Islet of Langerhans (tissue), 1 donor: ENCODE data around the gene ACSL5.
"Not testable (repeated sequence)": the region's sequence is repeated elsewhere in the genome, so short reads cannot be mapped to it uniquely, and the experiment has no call there.

ENCODE experiments used
- FAIRE-seq: peaks from one replicate; lab custom pipeline; 2011; peaks lifted over from hg19 to GRCh38; lab: Jason Lieb, UNC

The ACSL5 gene

DNA sequence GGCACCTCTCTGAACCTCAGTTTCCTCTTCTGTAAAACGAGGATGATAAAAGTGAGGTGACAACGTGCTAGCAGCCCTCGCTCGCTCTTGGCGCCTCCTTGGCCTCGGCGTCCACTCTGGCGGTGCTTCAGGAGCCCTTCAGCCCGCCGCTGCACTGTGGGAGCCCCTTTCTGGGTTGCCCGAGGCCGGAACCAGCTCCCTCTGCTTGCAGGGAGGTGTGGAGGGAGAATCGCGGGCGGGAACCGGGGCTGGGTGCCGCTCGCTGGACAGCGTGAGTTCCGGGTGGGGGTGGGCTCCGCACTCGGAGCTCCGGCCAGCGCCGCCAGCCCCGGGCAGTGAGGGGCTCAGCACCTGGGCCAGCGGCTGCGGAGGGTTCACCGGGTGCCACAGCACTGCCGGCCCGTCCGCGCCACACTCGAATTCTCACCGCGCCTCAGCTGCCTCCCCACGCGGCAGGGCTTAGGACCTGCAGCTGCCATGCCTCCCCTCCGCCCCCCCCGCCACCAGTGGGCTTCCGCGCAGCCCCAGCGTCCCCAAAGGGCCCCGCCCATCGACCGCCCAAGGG is 24.3 kb upstream of the ACSL5 start:
- no peak for FAIRE-seq

DNA sequence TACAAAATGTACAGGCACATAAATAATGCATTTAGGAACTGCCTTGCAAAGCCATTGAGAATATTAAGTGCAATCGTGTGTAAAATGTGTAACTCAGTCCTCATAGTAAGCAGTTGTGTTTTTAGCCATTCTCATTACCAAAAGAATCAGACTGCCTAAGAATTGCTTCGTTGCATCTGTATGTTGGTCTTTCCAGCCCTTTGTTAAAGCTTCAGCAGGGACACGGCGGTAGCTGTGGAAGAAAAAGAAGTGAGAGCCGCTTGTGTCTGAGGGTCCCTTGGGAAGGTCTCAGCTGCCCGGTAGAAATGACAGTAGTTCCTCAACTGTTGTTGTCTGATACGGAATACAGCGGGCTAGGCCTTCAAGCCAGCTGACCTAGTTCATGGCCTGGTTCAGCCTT is 22.8 kb upstream of the ACSL5 start:
- FAIRE-seq, result no peak

DNA sequence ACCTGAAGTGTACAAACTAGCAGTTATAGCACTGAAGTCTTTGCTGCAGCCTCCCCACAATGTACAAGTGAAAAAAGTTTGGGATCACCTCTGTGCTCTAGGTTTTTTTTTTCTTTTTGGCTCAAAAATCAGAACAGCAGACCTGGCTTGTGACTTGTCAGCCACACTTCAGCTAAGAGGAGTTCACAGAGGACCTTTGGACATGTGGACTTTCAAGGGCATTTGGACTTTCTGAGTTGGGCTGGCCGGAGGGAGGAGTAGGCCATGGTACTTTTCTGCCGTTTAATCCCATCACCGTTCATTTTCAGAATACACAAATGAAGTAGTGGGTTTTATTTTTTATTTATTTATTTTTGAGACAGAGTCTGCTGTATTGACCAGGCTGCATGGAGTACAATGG is 21.9 kb upstream of the ACSL5 start:
- FAIRE-seq, result no peak

DNA sequence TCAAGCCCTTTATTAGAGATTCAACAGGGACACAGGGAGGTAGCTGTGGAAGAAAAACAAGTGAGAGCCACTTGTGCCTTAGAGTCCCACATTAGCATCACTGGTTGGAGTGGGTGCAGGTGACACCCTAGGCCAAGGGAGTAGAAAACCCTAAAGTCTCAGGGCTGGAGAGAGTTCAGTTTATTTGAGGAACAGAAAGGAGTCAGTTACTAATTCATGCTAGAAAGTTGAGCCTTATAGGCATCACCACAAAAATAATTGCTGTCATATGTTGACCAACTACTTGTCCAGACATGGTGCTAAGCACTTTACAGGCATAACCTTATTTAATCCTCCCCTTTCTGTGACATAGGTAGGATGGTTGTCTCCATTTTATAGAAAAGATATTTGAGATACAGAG is 20.9 kb upstream of the ACSL5 start:
- FAIRE-seq, result no peak

DNA sequence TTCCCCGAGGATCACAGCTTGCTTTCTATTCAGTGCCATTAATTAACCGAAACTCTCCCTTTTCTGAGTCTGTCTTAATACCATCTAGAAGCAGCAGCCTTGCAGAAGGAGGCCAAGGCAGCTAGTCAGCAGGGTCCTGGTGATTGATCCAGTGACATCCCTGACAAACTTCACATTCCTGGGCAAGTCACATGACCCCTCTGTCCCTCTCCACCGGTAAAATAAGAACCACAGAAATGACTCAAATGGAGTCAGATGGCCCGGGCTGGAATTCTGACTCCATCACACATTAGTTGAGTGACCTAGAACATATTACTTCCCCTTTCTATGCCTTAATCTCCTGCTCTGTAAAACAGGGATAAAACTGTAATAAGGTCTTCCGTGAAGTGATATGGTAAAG is 17.2 kb upstream of the ACSL5 start:
- FAIRE-seq, result no peak

DNA sequence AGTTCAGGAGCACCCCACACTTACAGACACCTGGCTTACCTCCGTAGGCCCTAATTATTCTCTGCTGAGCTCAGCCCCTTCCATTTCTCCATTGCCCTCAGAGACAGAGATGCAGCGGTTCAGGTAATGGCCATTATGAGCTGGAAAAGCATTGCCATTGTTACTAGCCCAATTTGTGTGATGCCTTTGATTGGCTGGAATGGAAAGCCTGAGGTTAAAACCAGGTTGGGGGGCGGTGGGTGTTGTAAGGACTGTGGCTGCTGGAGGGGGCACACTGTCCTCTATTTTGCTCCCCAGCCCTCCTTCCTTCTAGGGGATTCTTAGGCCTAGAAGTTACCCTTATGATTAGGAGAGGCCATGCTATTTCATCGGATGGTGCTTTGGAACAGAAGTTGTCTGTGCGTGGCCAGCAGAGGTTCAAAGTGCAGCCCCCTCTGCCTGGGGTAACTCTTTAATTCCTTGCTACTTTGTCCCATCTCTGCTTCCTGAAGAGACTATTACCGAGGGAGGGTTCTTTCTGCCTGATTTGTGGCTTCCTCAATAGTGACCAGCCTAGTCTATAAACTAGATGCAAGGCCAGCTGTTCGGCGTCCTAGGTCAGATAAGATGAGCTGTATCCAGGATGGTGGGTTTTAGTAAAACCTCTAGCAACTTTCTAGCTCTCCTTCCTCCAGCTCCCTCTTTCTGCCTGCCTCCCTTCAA is 14.2 kb upstream of the ACSL5 start:
- FAIRE-seq, result no peak

DNA sequence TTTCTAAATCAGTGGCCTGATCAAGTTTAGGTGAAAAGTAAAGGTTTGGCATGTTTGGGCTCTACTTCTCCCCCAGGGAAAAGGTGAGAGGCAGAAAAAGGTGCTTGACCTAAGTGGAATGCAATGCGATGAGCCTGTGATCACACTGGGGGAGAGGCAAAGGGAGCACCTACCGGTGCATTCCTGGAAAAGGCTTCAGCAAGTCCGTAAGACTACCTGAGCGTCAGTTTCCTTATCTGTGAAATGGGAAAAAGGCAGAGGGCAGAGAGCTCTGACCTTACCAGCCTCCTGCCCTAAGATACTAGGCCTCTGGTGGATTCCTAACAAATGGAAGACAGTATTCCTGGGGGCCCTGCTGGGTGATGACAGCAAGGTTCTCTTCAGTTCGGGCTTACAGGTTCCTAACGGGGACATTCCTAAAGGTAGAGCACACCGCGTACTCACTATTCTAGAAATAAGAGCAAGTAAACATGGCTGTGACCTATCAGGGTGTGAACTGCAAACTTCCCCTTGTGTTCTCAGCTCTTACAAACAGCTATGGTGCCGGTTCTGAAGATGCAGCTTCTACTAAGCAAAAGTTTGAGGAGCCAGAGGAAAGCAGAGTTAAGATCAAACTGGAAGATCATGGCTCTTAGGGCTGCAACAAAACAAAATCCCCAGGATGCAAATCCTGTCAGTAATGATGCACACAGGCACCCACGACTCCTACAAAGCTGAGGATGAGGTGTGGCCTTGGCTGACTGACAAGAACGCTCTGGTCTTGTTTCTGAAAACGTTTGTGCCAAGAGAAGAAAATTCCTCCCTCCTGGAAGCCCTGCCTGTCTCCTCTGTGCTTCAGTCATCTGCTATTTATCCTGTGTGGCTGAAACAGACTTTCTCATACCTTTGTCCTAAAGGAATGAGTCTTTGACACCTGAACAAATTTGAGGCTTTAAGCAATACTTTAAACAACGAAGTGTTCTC is 13.3 kb upstream of the ACSL5 start:
- no peak for FAIRE-seq

DNA sequence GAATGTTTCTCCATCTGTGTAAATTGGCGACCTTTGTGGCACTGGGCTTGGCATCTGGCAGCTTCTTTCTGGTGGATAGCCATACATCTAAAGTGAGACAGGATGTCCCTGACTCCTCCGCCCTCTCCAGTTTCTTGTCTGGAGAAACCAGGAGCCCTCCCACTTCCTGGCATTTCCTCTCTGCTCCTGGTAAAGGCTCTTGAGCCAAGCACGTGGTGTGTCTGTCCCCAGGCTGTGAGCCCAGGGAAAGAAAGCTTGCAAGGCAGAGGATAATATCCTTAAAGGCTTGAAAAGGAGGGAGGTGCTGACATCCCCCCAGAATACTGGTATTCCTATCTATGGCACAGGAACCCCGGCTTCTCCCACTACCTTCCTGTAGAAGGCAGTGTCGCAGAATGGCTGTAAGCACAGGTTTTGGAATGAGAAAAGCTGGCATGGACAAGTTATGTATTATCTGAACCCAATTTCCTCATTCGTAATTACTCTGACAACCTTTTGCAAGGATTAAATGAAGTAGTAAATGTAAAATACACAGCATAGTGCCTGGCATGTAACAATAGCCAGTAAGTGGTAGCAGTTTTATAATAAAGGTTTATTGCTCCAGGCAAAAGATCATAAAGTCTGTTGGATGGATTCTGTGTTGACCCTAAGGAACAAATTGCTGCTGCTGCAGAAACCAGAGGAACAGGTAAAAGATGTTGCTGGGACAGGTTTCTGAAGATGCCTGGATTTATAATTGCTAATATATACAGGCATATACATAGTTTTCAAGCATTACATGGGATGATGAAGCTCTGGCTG is 11.8 kb upstream of the ACSL5 start:
- no peak for FAIRE-seq

DNA sequence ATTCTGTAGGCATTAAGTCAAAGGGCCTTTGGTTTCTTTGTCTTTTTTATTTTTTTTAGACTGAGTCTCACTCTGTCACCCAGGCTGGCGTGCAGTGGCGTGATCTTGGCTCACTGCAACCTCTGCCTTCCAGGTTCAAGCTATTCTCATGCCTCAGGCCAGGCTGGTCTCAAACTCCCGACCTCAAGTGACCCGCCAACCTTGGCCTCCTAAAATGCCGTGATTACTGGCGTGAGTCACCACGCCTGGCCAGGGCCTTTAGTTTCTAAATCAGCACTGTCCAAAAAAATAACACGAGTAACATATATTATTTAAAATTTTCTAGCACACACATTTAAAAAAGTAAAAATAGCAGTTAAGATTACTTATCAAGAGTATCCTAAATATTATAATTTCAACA is 11.1 kb upstream of the ACSL5 start:
- FAIRE-seq, result no peak

DNA sequence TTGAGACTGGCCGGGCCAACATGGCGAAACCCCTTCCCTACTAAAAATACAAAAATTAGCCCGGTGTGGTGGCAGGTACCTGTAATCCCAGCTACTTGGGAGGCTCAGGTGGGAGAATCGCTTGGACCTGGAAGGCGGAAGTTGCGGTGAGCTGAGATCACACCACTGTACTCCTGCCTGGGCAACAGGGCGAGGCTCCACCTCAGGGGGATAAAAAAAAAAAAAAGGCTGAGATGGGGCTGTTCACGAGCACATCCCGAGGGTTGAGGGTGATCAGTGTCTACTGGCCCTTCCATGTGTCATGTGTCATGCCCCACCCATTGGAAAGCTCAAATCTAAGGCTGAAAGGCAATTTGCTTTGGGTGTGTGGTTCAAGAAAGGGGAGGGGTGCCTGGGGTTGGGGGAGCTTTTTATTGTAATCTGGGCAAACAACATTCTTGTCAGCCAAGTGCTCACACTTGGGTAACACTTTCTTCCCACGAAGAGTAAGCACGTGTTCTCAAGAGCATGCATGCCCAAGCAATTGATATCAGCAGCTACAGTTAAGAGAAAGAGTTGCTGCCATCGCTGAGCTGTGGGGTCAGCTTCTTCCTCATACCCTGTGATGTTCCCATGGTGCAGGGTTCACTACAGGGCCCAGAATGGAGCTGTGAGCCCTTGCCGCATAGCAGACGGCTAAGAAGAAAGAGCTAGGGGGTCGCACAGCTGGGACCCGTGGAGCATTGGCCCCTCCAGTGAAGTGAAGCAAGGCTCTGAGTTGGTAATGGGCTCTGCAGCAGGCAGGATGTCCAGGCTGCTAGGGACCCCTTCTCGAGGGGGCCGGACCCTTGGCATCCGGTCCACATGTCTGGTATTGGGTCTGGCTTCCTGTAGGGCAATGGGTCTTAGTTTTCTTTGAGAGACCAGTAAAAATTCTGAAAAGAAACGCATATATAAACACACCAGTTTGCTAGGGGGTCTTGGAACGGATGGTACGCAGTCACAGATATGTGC is 9.9 kb upstream of the ACSL5 start:
- no peak for FAIRE-seq

DNA sequence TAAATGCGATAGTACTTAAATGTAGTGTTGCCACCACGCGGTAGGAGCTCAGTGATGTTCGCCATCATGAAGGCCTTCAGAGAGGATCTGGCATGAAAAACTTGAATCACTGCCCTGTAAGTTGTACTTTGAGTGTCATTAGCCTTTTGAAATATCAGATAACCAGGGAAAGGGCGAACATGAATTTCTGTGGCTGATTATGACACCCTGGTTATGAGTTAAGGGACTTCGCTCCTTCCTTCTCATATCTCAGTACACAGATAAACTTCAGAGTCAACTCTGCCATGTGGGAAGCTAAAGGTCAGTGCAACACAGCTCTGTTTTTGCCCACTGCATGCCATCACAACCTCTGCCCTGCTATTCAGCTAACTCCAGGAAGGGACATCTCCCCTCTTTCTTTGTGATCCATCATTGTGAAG is 8.9 kb upstream of the ACSL5 start:
- FAIRE-seq, result no peak

DNA sequence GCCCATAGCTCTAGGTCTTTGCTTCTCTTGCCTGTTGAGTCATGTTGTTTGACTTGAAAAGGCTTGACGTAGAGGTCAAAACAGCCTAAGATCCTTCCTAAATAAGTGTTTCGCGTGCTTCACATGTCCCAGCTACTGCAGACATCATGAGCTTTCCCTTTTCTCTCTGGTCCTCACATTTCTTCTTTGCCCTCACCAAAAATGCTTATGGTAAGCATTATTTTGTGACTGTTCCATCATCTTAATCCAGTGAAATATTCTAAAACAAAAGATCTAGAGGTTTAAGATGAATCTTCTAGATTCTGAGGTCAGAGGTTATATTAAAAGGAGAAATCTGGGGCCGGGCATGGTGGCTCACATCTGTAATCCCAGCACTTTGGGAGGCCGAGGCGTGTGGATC is 8.5 kb upstream of the ACSL5 start:
- no peak for FAIRE-seq

DNA sequence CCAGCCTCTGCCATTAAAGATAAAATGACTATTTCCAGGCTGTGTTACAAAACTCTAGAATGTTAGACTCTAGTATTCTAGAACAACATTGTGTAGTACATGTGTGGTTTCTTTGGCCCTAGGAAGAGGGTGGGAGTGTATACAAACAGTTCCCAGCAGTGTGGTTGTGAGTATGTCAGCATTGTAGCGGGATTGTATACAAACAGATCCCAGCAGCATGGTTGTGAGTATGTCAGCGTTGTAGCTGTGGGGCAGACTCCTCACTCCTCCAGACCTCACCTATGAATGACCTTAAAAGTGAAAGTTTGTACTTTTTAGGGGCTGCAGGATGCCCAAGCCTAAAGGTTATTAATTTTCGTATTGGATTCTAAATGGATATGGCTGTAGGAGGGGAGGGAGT is 6.9 kb upstream of the ACSL5 start:
- FAIRE-seq, result no peak

DNA sequence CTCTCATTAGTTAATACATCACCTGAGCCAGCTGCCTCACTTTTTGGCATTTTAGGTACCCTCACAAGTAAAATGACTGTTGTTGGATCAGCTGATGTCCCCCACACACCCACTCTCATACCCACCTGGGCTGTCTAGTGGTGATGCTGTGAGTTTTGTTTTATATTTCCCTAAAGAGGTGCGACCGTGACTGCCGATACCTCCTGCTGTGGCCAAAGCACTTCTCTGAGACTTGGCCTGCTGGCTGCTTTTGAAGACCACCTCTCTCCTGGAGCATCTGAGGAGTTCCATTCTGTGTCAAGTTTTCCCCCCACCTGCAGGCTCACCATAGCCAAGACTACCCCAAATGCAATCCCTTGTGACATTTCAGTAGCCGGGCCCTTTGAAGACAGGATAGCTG is 6.4 kb upstream of the ACSL5 start:
- no peak for FAIRE-seq

DNA sequence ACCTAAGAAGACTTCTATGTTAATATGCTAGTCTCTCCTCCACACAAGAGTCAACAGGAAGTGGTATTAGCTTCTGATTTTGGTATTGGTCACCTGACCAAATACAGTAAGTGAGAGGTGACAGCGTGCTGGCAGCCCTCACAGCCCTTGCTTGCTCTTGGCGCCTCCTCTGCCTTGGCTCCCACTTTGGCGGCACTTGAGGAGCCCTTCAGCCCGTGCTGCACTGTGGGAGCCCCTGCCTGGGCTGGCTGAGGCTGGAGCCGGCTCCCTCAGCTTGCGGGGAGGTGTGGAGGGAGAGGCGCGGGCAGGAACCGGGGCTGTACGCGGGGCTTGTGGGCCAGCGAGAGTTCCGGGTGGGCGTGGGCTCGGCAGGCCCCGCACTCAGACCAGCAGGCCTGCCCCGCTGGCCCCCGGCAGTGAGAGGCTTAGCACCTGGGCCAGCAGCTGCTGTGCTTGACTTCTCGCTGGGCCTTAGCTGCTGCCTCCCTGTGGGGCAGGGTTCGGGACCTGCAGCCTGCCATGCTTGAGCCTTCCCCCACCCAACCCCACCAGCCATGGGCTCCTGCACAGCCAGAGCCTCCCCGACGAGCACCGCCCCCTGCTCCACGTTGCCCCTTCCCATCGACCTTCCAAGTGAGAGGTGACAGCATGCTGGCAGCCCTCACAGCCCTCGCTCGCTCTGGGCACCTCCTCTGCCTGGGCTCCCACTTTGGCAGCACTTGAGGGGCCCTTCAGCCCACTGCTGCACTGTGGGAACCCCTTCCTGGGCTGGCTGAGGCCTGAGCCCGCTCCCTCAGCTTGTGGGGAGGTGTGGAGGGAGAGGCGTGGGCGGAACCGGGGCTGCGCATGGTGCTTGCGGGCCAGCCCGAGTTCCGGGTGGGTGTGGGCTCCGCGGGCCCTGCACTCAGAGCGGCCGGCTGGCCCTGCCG is 4.2 kb upstream of the ACSL5 start:
- FAIRE-seq, result no peak

DNA sequence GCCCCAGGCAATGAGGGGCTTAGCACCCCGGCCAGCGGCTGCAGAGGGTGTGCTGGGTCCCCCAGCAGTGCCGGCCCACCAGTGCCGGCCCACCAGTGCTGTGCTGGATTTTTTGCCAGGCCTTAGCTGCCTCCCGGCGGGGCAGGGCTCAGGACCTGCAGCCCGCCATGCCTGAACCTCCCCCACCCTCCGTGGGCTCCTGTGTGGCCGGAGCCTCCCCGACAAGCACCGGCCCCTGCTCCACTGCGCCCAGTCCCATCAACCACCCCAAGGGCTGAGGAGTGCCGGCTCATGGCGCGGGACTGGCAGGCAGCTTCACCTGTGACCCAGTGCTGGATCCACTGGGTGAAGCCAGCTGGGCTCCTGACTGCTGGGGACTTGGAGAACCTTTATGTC is 3.5 kb upstream of the ACSL5 start:
- no peak for FAIRE-seq

DNA sequence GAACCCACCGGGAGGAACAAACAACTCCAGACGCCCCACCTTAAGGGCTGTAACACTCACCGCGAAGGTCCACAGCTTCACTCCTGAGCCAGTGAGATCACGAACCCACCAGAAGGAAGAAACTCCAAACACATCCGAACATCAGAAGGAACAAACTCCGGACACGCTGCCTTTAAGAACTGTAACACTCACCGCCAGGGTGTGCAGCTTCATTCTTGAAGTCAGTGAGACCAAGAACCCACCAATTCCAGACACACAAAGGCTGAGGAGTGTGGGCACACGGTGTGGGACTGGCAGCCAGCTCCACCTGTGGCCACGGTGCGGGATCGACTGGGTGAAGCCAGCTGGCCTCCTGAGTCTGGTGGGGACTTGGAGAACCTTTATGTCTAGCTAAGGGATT is 2.6 kb upstream of the ACSL5 start:
- not testable (repeated sequence) for FAIRE-seq

DNA sequence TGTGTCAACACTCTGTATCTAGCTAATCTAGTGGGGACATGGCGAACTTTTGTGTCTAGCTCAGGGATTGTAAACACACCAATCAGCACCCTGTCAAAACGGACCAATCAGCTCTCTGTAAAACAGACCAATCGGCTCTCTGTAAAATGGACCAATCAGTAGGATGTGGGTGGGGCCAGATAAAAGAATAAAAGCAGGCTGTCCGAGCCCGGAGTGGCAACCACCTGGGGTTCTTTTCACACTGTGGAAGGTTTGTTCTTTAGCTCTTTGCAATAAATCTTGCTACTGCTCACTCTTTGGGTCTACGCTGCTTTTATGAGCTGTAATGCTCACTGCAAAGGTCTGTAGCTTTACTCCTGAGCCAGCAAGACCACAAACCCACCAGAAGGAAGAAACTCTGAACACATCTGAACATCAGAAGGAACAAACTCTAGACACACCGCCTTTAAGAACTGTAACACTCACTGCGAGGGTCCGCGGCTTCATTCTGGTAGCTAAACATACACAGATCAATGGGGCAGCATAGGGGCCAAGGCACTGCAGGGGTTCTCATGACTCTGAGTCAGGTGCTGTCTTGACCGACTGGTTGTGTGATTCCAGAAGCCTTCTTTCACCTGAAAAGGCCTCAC is 1.6 kb upstream of the ACSL5 start:
- FAIRE-seq, result not testable (repeated sequence)

DNA sequence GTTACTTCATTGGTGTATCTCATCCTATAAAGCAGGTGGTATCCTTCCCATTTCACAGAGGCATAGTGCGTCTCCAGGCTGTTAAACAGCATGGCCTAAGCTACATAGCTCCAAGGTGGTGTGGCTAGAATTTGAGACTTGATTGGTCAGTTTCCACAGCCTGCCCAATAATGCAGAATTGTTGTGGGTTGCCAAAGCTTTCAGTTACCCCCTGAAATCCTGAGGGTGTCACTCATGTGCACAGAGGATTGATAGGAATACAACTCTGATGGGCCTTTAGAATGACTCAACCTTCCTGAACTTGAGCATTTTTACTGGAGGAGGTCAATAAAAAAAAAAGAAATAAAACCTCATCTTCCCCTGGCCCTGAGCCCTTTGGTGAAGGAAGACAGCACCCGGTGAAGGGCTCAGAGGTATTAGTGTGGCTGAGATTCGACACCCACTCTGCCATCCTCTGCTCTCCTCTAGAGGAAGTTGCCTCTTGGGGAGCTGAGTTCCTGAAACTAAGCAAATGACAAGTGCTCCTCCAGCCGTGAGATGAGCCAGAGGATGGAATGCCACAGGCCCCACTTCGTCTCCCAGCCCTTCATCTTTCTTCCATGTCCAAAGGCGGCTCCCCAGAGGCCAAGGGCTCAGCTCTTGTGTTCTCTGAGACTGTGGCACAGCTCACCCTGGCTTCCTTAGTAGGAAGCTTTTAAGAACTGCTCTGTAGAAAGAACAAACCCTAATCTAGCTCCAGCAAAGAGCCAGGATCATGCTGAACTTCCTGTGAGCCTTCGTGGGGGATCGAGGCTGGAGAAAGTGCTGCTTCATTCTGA is 1.0 kb downstream of the ACSL5 start:
- no peak for FAIRE-seq
